Lower leg skin (tissue), 4 donors: ENCODE measurements around the gene SORCS2. TPM values are rescaled to one million over a fixed set of nuclear protein-coding genes. Genes with fewer than 3 reads are reported as not detected.

ENCODE experiments used
- DNase-seq, 2 donors: peaks; one replicate each; pipeline ENCODE4 v3.0.0-alpha.2; 2019; ENCODE audit warnings: low spot score in 2 of 2
- H3K4me3 ChIP-seq: fragments of 200-600 bp; sonication (generic); 2 replicates; pipeline ENCODE4 v1.5.1; 2017; ENCODE audit warnings: mild to moderate bottlenecking, low read depth; ENCODE audit not compliant: poor library complexity, severe bottlenecking
- CTCF ChIP-seq, 3 donors: fragments of 450-650 bp; IDR thresholded peaks; one replicate each; pipeline ENCODE4 v1.5.1; 2016; ENCODE audit warnings: antibody characterized with exemption in 3 of 3, mild to moderate bottlenecking in 3 of 3, moderate library complexity in 2 of 3
- POLR2A ChIP-seq, 2 donors: fragments of 450-650 bp; IDR thresholded peaks; one replicate each; pipeline ENCODE4 v1.6.1; 2016 to 2017; ENCODE audit warnings: antibody characterized with exemption in 2 of 2, mild to moderate bottlenecking in 1 of 2, moderate library complexity in 1 of 2
- WGBS, 2 donors: methylation state at CpG; one replicate each; pipeline ENCODE4 v1.1.5; 2018; 5-methylcytosine and 5-hydroxymethylcytosine counted together
- intact Hi-C: fragments of 100-400 bp; cut with DNase I; formaldehyde crosslinking; loops from one replicate; pipeline ENCODE4 v1.15.0; 2023; ENCODE audit warnings: low total_unique reads
- total RNA-seq, 4 donors: library from RNA; depleted of rRNA; stranded (reverse); fragments of >200 nt; gene quantifications; one replicate each; pipeline ENCODE4 v1.1.0, GENCODE V29; 2016

The SORCS2 gene
- total RNA-seq, 4 donors from 2014 or later = 1.1 to 6.4 (median 1.5) TPM

GRCh38 chr4:7393601-7394575 is 201.6 kb downstream of the SORCS2 start:
- intact Hi-C loops = no loop called here
- 78 to 83% methylated on average over 29 of the region's 29 CpGs for WGBS, 2 donors
- H3K4me3 ChIP-seq = no peak overlapping the region
- DNase-seq = peak in 1 of 2 donors; percentile 75
- TF ChIP-seq POLR2A (IDR thresholded peaks at IDR 0.05) (no peak), CTCF (IDR thresholded peaks at IDR 0.05) (no peak)

- no peak overlapping the region for H3K4me3 ChIP-seq
- 59 to 74% methylated on average over 21 of the region's 21 CpGs for WGBS, 2 donors
- DNase-seq = peak in 1 of 2 donors; percentile 74
- intact Hi-C loops = no loop called here
- TF ChIP-seq CTCF (IDR thresholded peaks at IDR 0.05) (no peak), POLR2A (IDR thresholded peaks at IDR 0.05) (no peak)
These were observed 202.5 kb downstream of the SORCS2 start for GRCh38 chr4:7394681-7395451.

- intact Hi-C loops = no loop called here
- no peak for DNase-seq
- WGBS, 2 donors = 71 to 78% methylated on average over 8 of the region's 8 CpGs
These were observed 203.3 kb downstream of the SORCS2 start for GRCh38 chr4:7395645-7396044.

GRCh38 chr4:7396186-7396910 is 204.0 kb downstream of the SORCS2 start:
- peak in 1 of 2 donors; percentile 62 for DNase-seq
- intact Hi-C loops = no loop called here
- H3K4me3 ChIP-seq = no peak overlapping the region
- TF ChIP-seq POLR2A (IDR thresholded peaks at IDR 0.05) = no peak
- TF ChIP-seq CTCF (IDR thresholded peaks at IDR 0.05) = no peak
- WGBS, 2 donors = 84 to 88% methylated on average over 14 of the region's 14 CpGs

More at GRCh38 chr4:7395645-7396044, 203.3 kb downstream of the SORCS2 start:
- no peak overlapping the region for H3K4me3 ChIP-seq
- no peak for TF ChIP-seq POLR2A (IDR thresholded peaks at IDR 0.05)

- intact Hi-C loops = no loop called here
- WGBS, 2 donors = 68 to 74% methylated on average over 24 of the region's 24 CpGs
- peak in 1 of 2 donors; percentile 70 for DNase-seq
- no peak overlapping the region for H3K4me3 ChIP-seq
- TF ChIP-seq POLR2A (IDR thresholded peaks at IDR 0.05) = no peak
- no peak for TF ChIP-seq CTCF (IDR thresholded peaks at IDR 0.05)
These were observed 205.1 kb downstream of the SORCS2 start for GRCh38 chr4:7397206-7398103.
